K562 (cell line): ENCODE measurements around the gene GATAD2B. TPM values are rescaled to one million over a fixed set of nuclear protein-coding genes. Genes with fewer than 3 reads are reported as not detected.

ENCODE experiments used
- BCOR ChIP-seq: fragments of 450-650 bp; IDR thresholded peaks from 2 replicates; pipeline ENCODE4 v1.6.1; 2016
- FOXK1 ChIP-seq: sonication (generic); formaldehyde crosslinking; IDR thresholded peaks from 2 replicates; pipeline ENCODE4 v1.8.0; 2022; ENCODE audit warnings: missing genetic modification reagents, mild to moderate bottlenecking, borderline replicate concordance
- FOXO4 ChIP-seq: fragments of 450-650 bp; formaldehyde crosslinking; IDR thresholded peaks from 2 replicates; pipeline ENCODE4 v1.4.0; 2020; ENCODE audit warnings: mild to moderate bottlenecking, moderate library complexity
- HSF4 ChIP-seq: fragments of 250-450 bp; sonication (Bioruptor Pico); IDR thresholded peaks from 2 replicates; pipeline ENCODE4 v2.1.2; 2022; ENCODE audit warnings: mild to moderate bottlenecking, moderate library complexity, borderline replicate concordance
- KLF6 ChIP-seq: fragments of 250-450 bp; sonication (Bioruptor Pico); IDR thresholded peaks from 2 replicates; pipeline ENCODE4 v1.4.0; 2020; ENCODE audit warnings: mild to moderate bottlenecking, moderate library complexity, borderline replicate concordance
- NCOA4 ChIP-seq: fragments of 450-650 bp; IDR thresholded peaks from 2 replicates; pipeline ENCODE4 v1.6.1; 2018; ENCODE audit warnings: mild to moderate bottlenecking; ENCODE audit not compliant: partially characterized antibody
- NFIC ChIP-seq: fragments of 450-650 bp; IDR thresholded peaks from 2 replicates; pipeline ENCODE4 v1.6.1; 2017; ENCODE audit warnings: mild to moderate bottlenecking, inconsistent platforms
- POLR2H ChIP-seq: IDR thresholded peaks from 2 replicates; pipeline ENCODE4 v1.6.1; 2016; ENCODE audit warnings: missing genetic modification characterization, low read depth, mild to moderate bottlenecking, control low read depth, missing compliant biosample characterization, moderate library complexity
- TSHZ1 ChIP-seq: fragments of 250-450 bp; sonication (Bioruptor Pico); IDR thresholded peaks from 2 replicates; pipeline ENCODE4 v1.4.0; 2020; ENCODE audit warnings: mild to moderate bottlenecking, moderate library complexity
- U2AF2 ChIP-seq: fragments of 200-400 bp; formaldehyde crosslinking; optimal IDR thresholded peaks from 2 replicates; pipeline ENCODE3; 2017; ENCODE audit warnings: low read depth, mild to moderate bottlenecking, low read length
- ZEB2 ChIP-seq: fragments of 450-650 bp; IDR thresholded peaks from 2 replicates; pipeline ENCODE4 v1.6.1; 2016
- ZNF274 ChIP-seq: IDR thresholded peaks from 2 replicates; pipeline ENCODE4 v1.6.1; 2011; ENCODE audit warnings: low read depth, mild to moderate bottlenecking, low read length, moderate library complexity, borderline replicate concordance
- ZNF280A ChIP-seq: fragments of 450-650 bp; IDR thresholded peaks from 2 replicates; pipeline ENCODE4 v1.6.1; 2018; ENCODE audit warnings: mild to moderate bottlenecking, low read depth; ENCODE audit not compliant: partially characterized antibody
- ZNF551 ChIP-seq: fragments of 250-450 bp; sonication (Bioruptor Pico); IDR thresholded peaks from 2 replicates; pipeline ENCODE4 v1.5.0; 2021; ENCODE audit warnings: mild to moderate bottlenecking, moderate library complexity
- ZNF780A ChIP-seq: fragments of 250-450 bp; sonication (Bioruptor Pico); IDR thresholded peaks from 2 replicates; pipeline ENCODE4 v1.5.0; 2021; ENCODE audit warnings: mild to moderate bottlenecking
- ZSCAN32 ChIP-seq: fragments of 450-650 bp; formaldehyde crosslinking; IDR thresholded peaks from 2 replicates; pipeline ENCODE4 v1.4.0; 2020; ENCODE audit warnings: mild to moderate bottlenecking, moderate library complexity
- polyA plus RNA-seq, 8 experiments: library from polyadenylated mRNA; depleted of rRNA in 4 of 8; stranded (reverse) in 5 of 8; unstranded in 3 of 8; fragments of >200 nt; fragmentation: Nextera tagmentation in 2 of 8; fragmentation: Illumina TruSeq in 1 of 8; extraction: Ambion mirVana in 2 of 8; extraction: Trizol in 1 of 8; gene quantifications; 2 replicates each; pipeline versions ENCODE4 v1.2.1 to v1.2.3, GENCODE V29; 2011 to 2014; ENCODE audit warnings: inconsistent platforms in 1 of 8, missing spikeins in 1 of 8
- total RNA-seq, 7 experiments: library from RNA; depleted of rRNA in 6 of 7; stranded (reverse); fragments of >200 nt in 6 of 7; fragmentation: Illumina TruSeq in 2 of 7; extraction: Trizol in 2 of 7; gene quantifications; 2 replicates each; pipeline versions ENCODE4 v1.2.1 to v1.2.3, GENCODE V29; 2011 to 2021; ENCODE audit warnings: low replicate concordance in 1 of 7
- TF ChIP-seq, protein P1 (sequence below): sonication (generic); formaldehyde crosslinking; IDR thresholded peaks from 2 replicates; pipeline ENCODE4 v1.8.1; 2023; ENCODE audit warnings: mild to moderate bottlenecking, missing genetic modification reagents
- TF ChIP-seq, protein P2 (sequence below), 2 experiments: IDR thresholded peaks; 2 replicates each; pipeline ENCODE4 v1.6.1; 2011; ENCODE audit warnings: borderline replicate concordance in 1 of 2, control low read depth in 1 of 2, low read depth in 1 of 2, low read length in 1 of 2, mild to moderate bottlenecking in 1 of 2, mixed read lengths in 1 of 2, moderate library complexity in 1 of 2; ENCODE audit not compliant: insufficient read depth in 1 of 2, insufficient read length in 1 of 2, poor library complexity in 1 of 2, severe bottlenecking in 1 of 2; ENCODE audit errors: extremely low read depth in 1 of 2

The GATAD2B gene
- total and polyA plus RNA-seq, 9 of the 15 experiments (the other 6 are each of a cell fraction or from before 2014, with no cell fraction given): 1.5 to 40.2 (median 4.9) TPM

DNA sequence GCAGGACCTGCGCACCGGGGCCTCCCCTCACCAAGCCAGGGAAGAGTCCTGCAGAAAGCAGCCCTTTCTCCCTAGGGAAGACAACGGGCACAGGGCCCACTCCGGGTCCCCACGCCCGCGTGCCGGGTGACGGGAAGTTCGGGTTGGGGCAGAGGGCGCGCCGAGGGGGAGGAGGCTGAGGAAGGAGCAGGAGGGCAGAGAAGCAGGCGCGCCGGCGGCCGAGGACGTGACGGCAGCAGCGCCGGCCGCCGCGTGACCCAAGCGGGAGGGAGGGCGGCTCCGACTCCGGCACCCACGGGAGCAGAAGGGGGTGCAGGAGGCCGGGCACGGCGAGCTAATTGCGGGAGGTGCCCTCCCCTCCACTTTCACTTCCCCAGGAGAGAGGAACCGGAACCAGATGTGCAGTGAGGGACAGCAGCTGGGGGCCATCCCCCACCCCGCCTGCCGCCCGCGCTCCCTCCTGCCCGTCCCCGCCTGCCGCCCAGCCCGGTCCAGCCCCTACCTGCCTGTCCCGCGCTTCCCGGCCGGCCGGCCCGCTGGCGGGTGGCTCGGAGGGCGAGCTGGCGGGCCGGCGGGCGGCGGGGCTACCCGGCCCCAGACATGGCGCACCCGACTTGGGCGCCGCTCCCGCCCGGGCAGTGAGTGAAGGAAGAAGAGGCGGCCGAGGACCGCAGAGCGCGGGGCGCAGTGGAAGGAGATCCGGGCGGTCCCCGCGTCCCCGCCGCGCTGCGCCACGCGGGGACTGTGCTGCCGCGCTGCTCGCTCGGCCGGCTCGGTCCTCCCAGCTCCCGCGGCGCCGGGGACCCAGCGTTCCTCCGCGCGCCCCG, 23.2 kb upstream of the GATAD2B start (continued):
- no peak for TF ChIP-seq TSHZ1
- TF ChIP-seq ZNF551 (CRISPR knock-in tag): no peak
- no peak for TF ChIP-seq ZNF274
- no peak for TF ChIP-seq HSF4 (CRISPR knock-in tag)
- no peak for TF ChIP-seq NFIC
- TF ChIP-seq KLF6 (CRISPR knock-in tag): no peak
- TF ChIP-seq ZEB2: no peak
- no peak for TF ChIP-seq ZNF780A (CRISPR knock-in tag)
- TF ChIP-seq, protein P1, sequence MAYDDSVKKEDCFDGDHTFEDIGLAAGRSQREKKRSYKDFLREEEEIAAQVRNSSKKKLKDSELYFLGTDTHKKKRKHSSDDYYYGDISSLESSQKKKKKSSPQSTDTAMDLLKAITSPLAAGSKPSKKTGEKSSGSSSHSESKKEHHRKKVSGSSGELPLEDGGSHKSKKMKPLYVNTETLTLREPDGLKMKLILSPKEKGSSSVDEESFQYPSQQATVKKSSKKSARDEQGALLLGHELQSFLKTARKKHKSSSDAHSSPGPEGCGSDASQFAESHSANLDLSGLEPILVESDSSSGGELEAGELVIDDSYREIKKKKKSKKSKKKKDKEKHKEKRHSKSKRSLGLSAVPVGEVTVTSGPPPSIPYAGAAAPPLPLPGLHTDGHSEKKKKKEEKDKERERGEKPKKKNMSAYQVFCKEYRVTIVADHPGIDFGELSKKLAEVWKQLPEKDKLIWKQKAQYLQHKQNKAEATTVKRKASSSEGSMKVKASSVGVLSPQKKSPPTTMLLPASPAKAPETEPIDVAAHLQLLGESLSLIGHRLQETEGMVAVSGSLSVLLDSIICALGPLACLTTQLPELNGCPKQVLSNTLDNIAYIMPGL (CRISPR knock-in tag): no peak
- TF ChIP-seq, protein P2, sequence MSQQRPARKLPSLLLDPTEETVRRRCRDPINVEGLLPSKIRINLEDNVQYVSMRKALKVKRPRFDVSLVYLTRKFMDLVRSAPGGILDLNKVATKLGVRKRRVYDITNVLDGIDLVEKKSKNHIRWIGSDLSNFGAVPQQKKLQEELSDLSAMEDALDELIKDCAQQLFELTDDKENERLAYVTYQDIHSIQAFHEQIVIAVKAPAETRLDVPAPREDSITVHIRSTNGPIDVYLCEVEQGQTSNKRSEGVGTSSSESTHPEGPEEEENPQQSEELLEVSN (IDR thresholded peaks at IDR 0.05; ENCODE audit: borderline replicate concordance in 1 of 2, extremely low read depth in 1 of 2, insufficient read depth in 1 of 2, insufficient read length in 1 of 2, low read depth in 1 of 2, low read length in 1 of 2, poor library complexity in 1 of 2, severe bottlenecking in 1 of 2): peak; percentile 19 to 21
- TF ChIP-seq BCOR: no peak
- no peak for TF ChIP-seq POLR2H (tag)
- TF ChIP-seq ZSCAN32 (CRISPR knock-in tag): no peak
- TF ChIP-seq FOXK1 (CRISPR knock-in tag): peak; percentile 4; the same call in 1 of the 2 replicates
- TF ChIP-seq U2AF2: no peak
- no peak for TF ChIP-seq ZNF280A
- TF ChIP-seq NCOA4: no peak
- no peak for TF ChIP-seq FOXO4 (CRISPR knock-in tag)
